Muscle layer of duodenum (tissue), 2 donors: Measurements from ENCODE around the gene TGFB1.
A peak's percentile ranks its signal among the peaks of the same experiment; 100 is the strongest.
"Not testable (repeated sequence)": the region's sequence is repeated elsewhere in the genome, so short reads cannot be mapped to it uniquely, and the experiment has no call there.

Source experiments
- H3K27ac ChIP-seq: one replicate; pipeline ENCODE4 v1.7.0; 2013; ENCODE audit warnings: mild to moderate bottlenecking, low read length
- H3K27me3 ChIP-seq: one replicate; pipeline ENCODE4 v1.7.0; 2013; ENCODE audit warnings: low read depth, mild to moderate bottlenecking, control low read depth, low read length
- H3K36me3 ChIP-seq, 2 donors: one replicate each; pipeline ENCODE4 v1.7.0; 2013; ENCODE audit warnings: low read length in 2 of 2, control low read depth in 1 of 2, mild to moderate bottlenecking in 1 of 2; ENCODE audit not compliant: insufficient read depth in 2 of 2, control insufficient read depth in 1 of 2
- H3K4me1 ChIP-seq, 2 donors: one replicate each; pipeline ENCODE4 v1.7.0; 2013; ENCODE audit warnings: low read length in 2 of 2, mild to moderate bottlenecking in 2 of 2, control low read depth in 1 of 2, moderate library complexity in 1 of 2; ENCODE audit not compliant: insufficient read depth in 2 of 2, control insufficient read depth in 1 of 2
- H3K4me3 ChIP-seq, 2 donors: one replicate each; pipeline ENCODE4 v1.7.0; 2013; ENCODE audit warnings: low read length in 2 of 2, low read depth in 1 of 2, mild to moderate bottlenecking in 1 of 2
- H3K9me3 ChIP-seq, 2 donors: one replicate each; pipeline ENCODE4 v1.7.0; 2013; ENCODE audit warnings: low read length in 2 of 2, control low read depth in 1 of 2, mild to moderate bottlenecking in 1 of 2; ENCODE audit not compliant: control insufficient read depth in 1 of 2
- donor health status: healthy.

TGFB1 gene

DNA sequence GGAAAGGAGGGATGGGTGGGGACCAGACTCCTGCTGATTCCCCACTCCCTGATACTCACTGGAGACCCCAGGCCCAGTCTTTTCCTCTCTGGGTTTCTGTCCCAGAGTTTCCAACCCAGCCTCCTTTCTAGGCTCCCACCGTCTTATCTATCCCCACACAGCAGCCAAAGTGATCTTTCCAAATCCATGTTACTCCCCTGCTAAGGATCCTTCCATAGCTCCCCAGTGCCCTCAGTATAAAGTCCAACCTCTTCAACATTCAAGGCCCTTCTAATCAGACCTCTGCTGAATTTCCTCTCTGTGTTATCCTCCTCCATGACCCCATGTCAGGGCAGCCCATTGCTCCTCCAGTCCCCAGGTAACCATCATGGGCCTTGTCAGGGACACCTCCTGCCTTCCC is 1.3 kb upstream of the TGFB1 start:
- no peaks in the 10 kb centered on the region for H3K36me3 ChIP-seq
- H3K27ac ChIP-seq: no peak overlapping the region
- peaks cover 0 to 25% of the 10 kb centered on the region in 2 donors for H3K4me1 ChIP-seq
- no peaks in the 10 kb centered on the region for H3K27me3 ChIP-seq
- no peak overlapping the region for H3K4me3 ChIP-seq
- H3K9me3 ChIP-seq: no peaks in the 10 kb centered on the region

DNA sequence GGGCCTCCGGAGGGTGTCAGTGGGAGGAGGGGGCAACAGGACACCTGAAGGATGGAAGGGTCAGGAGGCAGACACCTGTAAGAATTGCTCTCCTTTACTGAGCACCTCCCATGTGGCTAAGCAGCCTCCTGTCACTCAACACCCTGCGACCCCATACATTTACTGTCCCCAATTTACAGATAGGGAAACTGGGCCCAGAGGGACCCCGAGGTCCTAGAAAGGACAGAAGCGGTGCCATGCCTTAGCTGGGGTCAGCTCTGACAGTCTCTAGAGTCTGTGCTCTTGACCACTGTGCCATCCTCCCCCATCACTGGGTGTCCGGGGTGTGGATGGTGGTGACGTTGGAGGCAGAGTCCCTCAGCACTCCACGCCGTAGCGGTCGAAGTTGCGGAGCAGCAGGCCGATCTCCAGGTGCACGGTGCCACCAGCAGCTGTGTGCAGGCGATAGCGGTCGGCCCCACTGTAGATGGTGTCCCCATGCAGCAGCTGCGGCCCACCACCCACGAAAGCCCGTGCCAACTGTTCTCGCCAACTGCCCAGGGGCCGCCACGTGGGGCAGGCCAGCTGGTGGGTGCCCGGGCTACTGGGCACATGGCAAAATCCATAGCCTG is 726 bp upstream of the TGFB1 start:
- H3K27me3 ChIP-seq: no peaks in the 10 kb centered on the region
- peaks cover 0 to 28% of the 10 kb centered on the region in 2 donors for H3K4me1 ChIP-seq
- no peak overlapping the region for H3K27ac ChIP-seq
- peak overlapping the region; percentile 39 to 95 for H3K4me3 ChIP-seq
- no peaks in the 10 kb centered on the region for H3K36me3 ChIP-seq
- no peaks in the 10 kb centered on the region for H3K9me3 ChIP-seq

DNA sequence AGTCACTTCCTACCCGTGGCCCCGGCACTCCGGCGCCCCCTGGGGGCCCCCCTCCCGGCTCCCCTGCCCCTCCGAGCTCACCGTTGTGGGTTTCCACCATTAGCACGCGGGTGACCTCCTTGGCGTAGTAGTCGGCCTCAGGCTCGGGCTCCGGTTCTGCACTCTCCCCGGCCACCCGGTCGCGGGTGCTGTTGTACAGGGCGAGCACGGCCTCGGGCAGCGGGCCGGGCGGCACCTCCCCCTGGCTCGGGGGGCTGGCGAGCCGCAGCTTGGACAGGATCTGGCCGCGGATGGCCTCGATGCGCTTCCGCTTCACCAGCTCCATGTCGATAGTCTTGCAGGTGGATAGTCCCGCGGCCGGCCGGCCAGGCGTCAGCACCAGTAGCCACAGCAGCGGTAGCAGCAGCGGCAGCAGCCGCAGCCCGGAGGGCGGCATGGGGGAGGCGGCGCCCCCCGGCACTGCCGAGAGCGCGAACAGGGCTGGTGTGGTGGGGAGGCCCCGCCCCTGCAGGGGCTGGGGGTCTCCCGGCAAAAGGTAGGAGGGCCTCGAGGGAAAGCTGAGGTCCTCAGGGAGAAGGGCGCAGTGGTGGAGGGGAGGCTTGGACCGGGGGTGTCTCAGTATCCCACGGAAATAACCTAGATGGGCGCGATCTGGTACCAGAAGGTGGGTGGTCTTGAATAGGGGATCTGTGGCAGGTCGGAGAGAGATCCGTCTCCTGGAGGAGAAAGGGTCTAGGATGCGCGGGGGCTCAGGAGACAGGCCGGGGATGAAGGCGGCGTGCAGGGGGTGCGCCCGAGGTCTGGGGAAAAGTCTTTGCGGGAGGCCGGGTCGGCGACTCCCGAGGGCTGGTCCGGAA is 885 bp downstream of the TGFB1 start:
- peak overlapping the region; percentile 23 for H3K27ac ChIP-seq
- H3K36me3 ChIP-seq: peaks cover 0 to 4% of the 10 kb centered on the region in 2 donors
- peak overlapping the region; percentile 83 to 95 for H3K4me3 ChIP-seq
- no peaks in the 10 kb centered on the region for H3K27me3 ChIP-seq
- no peaks in the 10 kb centered on the region for H3K9me3 ChIP-seq
- peaks cover 0 to 31% of the 10 kb centered on the region in 2 donors for H3K4me1 ChIP-seq

DNA sequence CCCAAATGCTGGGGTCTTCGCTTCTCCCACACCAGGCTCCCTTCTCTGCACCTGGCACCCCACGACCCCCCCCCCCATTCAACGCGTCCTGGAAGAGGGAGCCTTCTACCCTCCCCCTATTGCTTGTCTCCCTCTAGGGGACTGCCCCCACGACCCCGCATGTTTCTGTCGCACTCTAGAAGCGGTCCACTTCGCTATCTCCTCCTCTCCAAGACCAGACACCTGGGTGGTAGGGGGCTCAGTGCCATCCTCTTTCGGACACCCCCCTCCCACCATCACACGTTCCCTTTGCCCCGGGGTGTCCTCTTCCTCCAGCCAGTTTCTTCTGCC is 1.5 kb downstream of the TGFB1 start:
- H3K9me3 ChIP-seq: no peaks in the 10 kb centered on the region
- H3K27ac ChIP-seq: no peak overlapping the region
- peaks cover 0 to 31% of the 10 kb centered on the region in 2 donors for H3K4me1 ChIP-seq
- peak overlapping the region; percentile 83 to 95 for H3K4me3 ChIP-seq
- H3K27me3 ChIP-seq: no peaks in the 10 kb centered on the region
- peaks cover 0 to 8% of the 10 kb centered on the region in 2 donors for H3K36me3 ChIP-seq

DNA sequence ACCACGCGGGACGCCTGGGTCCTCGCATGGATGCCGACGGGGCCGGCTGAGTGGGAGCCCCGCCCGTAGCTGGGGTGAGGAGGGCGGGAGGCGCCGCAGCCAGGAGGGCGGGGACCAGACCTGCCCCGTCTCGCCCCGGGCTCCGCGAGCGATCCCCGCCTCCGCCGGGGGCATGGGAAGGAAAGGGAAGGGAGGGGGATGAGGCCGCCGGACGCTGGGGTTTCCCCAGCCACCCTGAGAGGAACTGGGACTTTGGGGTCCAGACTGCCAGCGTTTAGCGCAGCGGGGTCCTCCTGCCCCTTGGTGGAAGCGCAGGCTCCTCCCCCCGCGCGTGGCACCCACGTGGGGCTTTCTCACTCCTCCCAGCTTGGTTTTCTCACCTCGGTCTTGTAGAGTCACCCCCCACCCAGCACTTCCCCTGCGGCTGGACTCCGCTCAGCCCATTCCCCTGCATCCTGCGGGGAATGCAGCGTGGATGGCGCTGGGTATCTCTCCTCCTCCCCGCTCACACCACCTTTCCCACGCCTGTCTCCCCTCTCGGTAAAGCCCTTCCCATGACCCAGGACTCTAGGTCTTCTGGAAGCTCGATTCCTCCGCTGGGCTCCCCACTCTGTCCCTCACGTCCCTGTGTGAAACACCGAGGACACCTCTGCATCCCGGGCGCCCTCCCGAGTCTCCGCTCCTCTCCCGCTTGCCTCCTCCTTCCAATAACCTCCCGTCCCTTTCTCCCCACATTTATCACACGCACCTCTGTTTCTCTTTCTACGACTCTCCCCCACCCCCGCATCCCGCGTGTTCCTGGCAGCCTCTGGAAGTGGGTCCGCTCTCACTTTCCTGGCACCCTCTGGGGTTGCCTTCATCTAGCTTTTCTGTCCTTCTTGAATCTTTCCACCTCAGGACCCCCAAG is 2.1 kb downstream of the TGFB1 start:
- Histone ChIP-seq H3K9me3 (no peaks in the 10 kb centered on the region), H3K4me3 (peak overlapping the region; percentile 83 to 95), H3K27ac (peak overlapping the region; percentile 56), H3K4me1 (peaks cover 0 to 31% of the 10 kb centered on the region in 2 donors), H3K27me3 (no peaks in the 10 kb centered on the region), H3K36me3 (peaks cover 0 to 8% of the 10 kb centered on the region in 2 donors)

DNA sequence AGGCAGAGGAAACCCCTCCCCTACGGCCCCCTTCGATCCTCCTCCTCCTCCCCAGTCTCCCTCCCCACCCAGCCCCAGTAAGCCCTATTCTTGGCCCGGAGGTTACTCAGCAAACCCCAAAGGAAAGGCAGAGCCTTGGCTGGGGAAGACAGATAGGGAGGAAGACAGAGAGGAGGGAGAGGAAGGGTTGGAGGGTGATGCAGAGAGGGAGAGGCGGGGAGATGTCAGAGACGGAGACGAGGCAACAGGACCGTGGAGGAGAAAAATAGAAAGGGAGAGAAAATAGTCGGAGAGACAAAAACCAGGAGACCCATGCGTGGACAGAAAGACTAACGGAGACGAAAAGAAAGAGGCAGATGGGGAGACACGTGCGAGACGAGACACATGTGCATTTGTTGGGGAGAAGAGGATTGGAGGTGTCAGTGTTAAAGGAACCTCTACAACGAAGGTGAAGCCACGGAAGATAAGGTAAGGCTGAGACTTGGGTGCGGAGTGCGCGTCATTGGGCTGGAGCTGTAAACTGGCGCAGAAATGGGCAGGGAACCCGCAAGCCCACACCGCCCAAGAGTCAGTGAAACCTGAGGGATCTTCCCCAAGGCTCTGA is 2.9 kb downstream of the TGFB1 start:
- Histone ChIP-seq H3K4me3 (peak overlapping the region; percentile 83 to 95), H3K36me3 (peaks cover 0 to 15% of the 10 kb centered on the region in 2 donors), H3K9me3 (no peaks in the 10 kb centered on the region), H3K27ac (peak overlapping the region; percentile 31), H3K4me1 (peaks cover 0 to 29% of the 10 kb centered on the region in 2 donors), H3K27me3 (no peaks in the 10 kb centered on the region)

DNA sequence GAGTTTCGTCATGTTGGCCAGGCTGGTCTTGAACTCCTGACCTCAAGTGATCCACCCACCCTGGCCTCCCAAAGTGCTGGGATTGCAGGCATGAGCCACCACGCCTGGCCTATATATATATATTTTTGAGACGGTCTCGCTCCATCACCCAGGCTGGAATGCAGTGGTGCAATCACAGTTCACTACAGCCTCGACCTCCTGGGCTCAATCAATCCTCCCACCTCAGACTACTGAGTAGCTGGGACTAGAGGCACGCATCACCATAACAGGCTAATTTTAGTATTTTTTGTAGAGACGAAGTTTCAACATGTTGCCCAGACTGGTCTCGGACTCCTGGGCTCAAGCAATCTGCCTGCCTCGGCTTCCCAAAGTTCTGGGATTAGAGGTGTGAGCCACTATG is 6.8 kb downstream of the TGFB1 start:
- not testable (repeated sequence) for H3K27ac ChIP-seq, H3K4me3 ChIP-seq, H3K9me3 ChIP-seq, H3K27me3 ChIP-seq
- Histone ChIP-seq H3K4me1 (peaks cover 0 to 15% of the 10 kb centered on the region in 2 donors), H3K36me3 (peaks cover 0 to 36% of the 10 kb centered on the region in 2 donors)

DNA sequence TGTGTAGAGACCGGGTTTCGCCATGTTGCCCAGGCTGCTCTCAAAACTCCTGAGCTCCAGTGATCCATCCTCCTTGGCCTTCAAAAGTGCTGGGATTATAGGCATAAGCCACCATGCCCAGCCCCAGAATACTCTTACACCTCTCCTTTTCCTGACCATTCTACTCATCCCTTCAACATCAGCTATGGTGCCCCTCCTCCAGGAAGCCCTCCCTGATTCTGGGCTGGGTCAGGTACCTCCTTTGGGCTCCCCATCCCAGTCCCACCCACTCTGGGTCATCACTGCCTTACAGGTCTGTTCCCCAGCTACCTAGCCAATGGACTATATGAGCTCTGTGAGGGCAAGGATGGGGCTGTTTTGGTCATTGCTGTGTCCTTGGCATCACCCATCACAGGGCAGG is 9.6 kb downstream of the TGFB1 start:
- Histone ChIP-seq H3K4me1 (peaks cover 0 to 3% of the 10 kb centered on the region in 2 donors), H3K27me3 (no peaks in the 10 kb centered on the region), H3K27ac (no peak overlapping the region), H3K9me3 (no peaks in the 10 kb centered on the region), H3K36me3 (peaks cover 0 to 54% of the 10 kb centered on the region in 2 donors), H3K4me3 (no peak overlapping the region)

DNA sequence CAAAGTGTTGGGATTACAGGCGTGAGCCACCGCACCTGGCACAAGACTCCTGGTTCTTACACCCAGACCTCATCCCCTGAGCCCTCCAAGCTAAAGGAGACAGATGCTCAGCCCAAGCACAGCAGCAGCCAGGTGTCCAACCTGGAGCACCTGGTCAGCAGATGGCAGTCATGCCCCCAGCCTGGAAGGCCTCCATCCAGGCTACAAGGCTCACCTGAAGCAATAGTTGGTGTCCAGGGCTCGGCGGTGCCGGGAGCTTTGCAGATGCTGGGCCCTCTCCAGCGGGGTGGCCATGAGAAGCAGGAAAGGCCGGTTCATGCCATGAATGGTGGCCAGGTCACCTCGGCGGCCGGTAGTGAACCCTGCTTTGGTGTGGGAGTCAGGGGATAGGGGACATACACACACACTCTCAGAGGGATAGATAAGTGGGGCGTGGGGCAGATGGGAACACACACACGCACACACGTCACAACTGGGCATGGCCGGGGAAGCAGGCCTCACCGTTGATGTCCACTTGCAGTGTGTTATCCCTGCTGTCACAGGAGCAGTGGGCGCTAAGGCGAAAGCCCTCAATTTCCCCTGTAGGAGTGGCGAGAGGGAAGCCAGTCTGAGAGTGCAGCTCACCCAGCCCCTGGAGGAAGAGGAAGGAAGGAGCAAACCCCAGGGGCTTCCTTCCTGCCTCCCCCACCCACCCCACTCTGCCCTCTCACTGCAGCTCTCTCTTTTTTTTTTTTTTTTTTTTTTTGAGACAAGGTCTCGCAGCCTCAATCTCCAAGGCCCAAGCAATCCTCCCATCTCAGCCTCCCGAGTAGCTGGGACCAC is 11.8 kb downstream of the TGFB1 start:
- Histone ChIP-seq H3K4me1 (no peaks in the 10 kb centered on the region), H3K9me3 (no peaks in the 10 kb centered on the region), H3K36me3 (peaks cover 0 to 51% of the 10 kb centered on the region in 2 donors), H3K27ac (no peak overlapping the region), H3K4me3 (no peak overlapping the region), H3K27me3 (no peaks in the 10 kb centered on the region)

DNA sequence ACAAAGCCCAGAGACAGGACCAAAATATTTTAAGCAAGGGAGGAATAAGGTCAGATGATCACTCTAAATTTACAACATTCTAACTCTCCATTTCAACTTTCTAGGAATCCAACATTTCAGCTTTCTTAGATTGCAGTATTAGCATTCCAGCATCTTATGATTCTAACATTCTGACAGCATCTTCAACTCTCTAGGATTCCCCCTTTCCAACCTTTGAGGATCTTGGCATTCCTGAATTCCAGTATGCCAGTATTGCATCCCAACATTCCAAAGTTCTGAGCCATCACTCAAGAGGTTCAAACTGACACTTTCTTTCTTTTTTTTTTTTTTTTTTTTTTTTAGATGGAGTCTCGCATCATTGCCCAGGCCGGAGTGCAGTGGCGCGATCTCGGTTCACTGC is 13.8 kb downstream of the TGFB1 start:
- no peaks in the 10 kb centered on the region for H3K27me3 ChIP-seq
- peaks cover 0 to 44% of the 10 kb centered on the region in 2 donors for H3K36me3 ChIP-seq
- H3K9me3 ChIP-seq: no peaks in the 10 kb centered on the region
- no peak overlapping the region for H3K27ac ChIP-seq
- no peaks in the 10 kb centered on the region for H3K4me1 ChIP-seq
- H3K4me3 ChIP-seq: no peak overlapping the region
